PC-9 (cell line): ENCODE measurements around the gene CFL2. TPM values are rescaled to one million over a fixed set of nuclear protein-coding genes. Genes with fewer than 3 reads are reported as not detected.

Experiments
- BruUV-seq: library from RNA; stranded (reverse); fragments of 400-500 nt; replicated peaks from 2 replicates; lab custom pipeline; 2021; lab: Mats Ljungman, UMichigan
- CTCF ChIA-PET: fragments of 300-600 bp; sonication (Branson Sonifier 250); formaldehyde crosslinking; loops from one replicate; lab custom pipeline; 2022; ENCODE audit warnings: antibody characterized with exemption; lab: Charles Lee
- POLR2A ChIA-PET: fragments of 300-600 bp; sonication (Branson Sonifier 250); formaldehyde crosslinking; loops from one replicate; lab custom pipeline; 2022; ENCODE audit warnings: antibody characterized with exemption; ENCODE audit not compliant: unreplicated experiment; lab: Charles Lee
- DNase-seq, 2 experiments: peaks; one replicate each; pipeline versions ENCODE4 v3.0.0 to v3.0.0-alpha.2; 2015 to 2022; ENCODE audit warnings: mixed read lengths in 1 of 2
- H2AFZ ChIP-seq: fragments of 200-600 bp; sonication (generic); 2 replicates; pipeline ENCODE4 v1.8.1; 2017; ENCODE audit warnings: antibody characterized with exemption
- H3F3A ChIP-seq: fragments of 200-600 bp; sonication (generic); 2 replicates; pipeline ENCODE4 v1.8.1; 2017; ENCODE audit warnings: antibody characterized with exemption, mild to moderate bottlenecking, low read depth; ENCODE audit not compliant: insufficient read depth
- H3K27ac ChIP-seq: fragments of 200-600 bp; sonication (generic); 2 replicates; pipeline ENCODE4 v1.6.1; 2016; ENCODE audit warnings: mixed run types
- H3K27me3 ChIP-seq: fragments of 200-600 bp; sonication (generic); 2 replicates; pipeline ENCODE4 v1.6.1; 2016; ENCODE audit warnings: low read depth, mixed run types; ENCODE audit not compliant: insufficient read depth
- H3K36me3 ChIP-seq: fragments of 200-600 bp; sonication (generic); 2 replicates; pipeline ENCODE4 v1.6.1; 2016; ENCODE audit warnings: low read depth, mixed run types
- H3K4me1 ChIP-seq: fragments of 200-600 bp; sonication (generic); replicated peaks from 2 replicates; pipeline ENCODE4 v1.6.1; 2016; ENCODE audit warnings: mixed run types; ENCODE audit not compliant: insufficient read depth
- H3K4me2 ChIP-seq: fragments of 200-600 bp; sonication (generic); 2 replicates; pipeline ENCODE4 v1.6.1; 2017; ENCODE audit warnings: mixed run types
- H3K4me3 ChIP-seq: fragments of 200-600 bp; sonication (generic); 2 replicates; pipeline ENCODE4 v1.6.1; 2016; ENCODE audit warnings: mixed run types
- H3K79me2 ChIP-seq: fragments of 200-600 bp; sonication (generic); 2 replicates; pipeline ENCODE4 v1.6.1; 2017; ENCODE audit warnings: low read depth, mixed run types
- H3K9me2 ChIP-seq: fragments of 200-600 bp; sonication (generic); 2 replicates; pipeline ENCODE4 v1.8.1; 2017; ENCODE audit warnings: mild to moderate bottlenecking; ENCODE audit not compliant: insufficient read depth
- H3K9me3 ChIP-seq: fragments of 200-600 bp; sonication (generic); 2 replicates; pipeline ENCODE4 v1.8.1; 2016; ENCODE audit warnings: low read depth; ENCODE audit not compliant: insufficient read depth
- H4K20me1 ChIP-seq: fragments of 200-600 bp; sonication (generic); 2 replicates; pipeline ENCODE4 v1.8.1; 2017; ENCODE audit not compliant: insufficient read depth
- EZH2 ChIP-seq: fragments of 200-600 bp; sonication (generic); IDR thresholded peaks from 2 replicates; pipeline ENCODE4 v1.8.0; 2017; ENCODE audit warnings: antibody characterized with exemption, low read depth
- intact Hi-C: fragments of 100-400 bp; cut with micrococcal nuclease; formaldehyde crosslinking; loops from one replicate; pipeline ENCODE4 v1.10.0; 2022; ENCODE audit not compliant: unreplicated experiment
- total RNA-seq: library from RNA; stranded (reverse); gene quantifications from 2 replicates; pipeline ENCODE4 v1.2.3, GENCODE V29; 2021
- TF ChIP-seq, protein P1 (sequence below): fragments of 200-600 bp; sonication (generic); conservative IDR thresholded peaks from 2 replicates; pipeline ENCODE4 v1.6.1; 2017; ENCODE audit warnings: mixed run types, antibody characterized with exemption, mild to moderate bottlenecking, moderate library complexity

Gene CFL2
- total RNA-seq, 1 experiment from 2014 or later = 30.5 TPM

DNA sequence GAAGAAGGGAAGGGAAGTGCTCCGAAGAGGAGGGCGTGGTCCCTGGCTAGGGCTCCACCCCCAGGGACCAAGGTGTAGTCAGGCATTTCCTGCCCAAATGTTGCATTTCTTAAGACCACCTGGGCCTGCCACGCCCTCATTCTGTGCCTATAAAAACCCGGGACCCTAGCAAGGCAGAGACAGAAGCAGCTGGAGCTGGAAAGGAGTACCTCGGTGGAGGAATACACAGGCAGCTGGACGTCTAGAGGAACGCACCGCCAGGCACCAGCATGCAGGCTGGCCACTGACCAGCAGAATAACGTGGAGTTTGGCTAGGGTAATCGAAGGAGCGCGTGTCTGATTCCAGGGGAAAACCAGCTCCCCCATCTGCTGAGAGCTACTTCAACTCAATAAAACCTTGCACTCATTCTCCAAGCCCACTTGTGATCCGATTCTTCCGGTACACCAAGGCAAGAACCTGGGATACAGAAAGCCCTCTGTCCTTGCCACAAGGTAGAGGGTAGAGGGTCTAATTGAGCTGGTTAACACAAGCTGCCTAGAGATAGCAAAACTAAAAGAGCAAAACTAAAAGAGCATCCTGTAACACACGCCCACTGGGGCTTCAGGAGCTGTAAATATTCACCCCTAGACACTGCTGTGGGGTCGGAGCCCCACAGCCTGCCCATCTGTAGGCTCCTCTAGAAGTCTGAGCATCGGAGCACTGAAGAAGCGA lies 21.0 kb downstream of the CFL2 start:
- TSS peak; percentile 88 for BruUV-seq
- H3K27ac ChIP-seq = no peak overlapping the region
- H3K36me3 ChIP-seq = no peaks in the 10 kb centered on the region
- no peaks in the 10 kb centered on the region for H3K4me1 ChIP-seq
- H3K27me3 ChIP-seq = no peaks in the 10 kb centered on the region
- H3K9me3 ChIP-seq = no peaks in the 10 kb centered on the region
- no peaks in the 10 kb centered on the region for H3K9me2 ChIP-seq
- TF ChIP-seq, protein P1, sequence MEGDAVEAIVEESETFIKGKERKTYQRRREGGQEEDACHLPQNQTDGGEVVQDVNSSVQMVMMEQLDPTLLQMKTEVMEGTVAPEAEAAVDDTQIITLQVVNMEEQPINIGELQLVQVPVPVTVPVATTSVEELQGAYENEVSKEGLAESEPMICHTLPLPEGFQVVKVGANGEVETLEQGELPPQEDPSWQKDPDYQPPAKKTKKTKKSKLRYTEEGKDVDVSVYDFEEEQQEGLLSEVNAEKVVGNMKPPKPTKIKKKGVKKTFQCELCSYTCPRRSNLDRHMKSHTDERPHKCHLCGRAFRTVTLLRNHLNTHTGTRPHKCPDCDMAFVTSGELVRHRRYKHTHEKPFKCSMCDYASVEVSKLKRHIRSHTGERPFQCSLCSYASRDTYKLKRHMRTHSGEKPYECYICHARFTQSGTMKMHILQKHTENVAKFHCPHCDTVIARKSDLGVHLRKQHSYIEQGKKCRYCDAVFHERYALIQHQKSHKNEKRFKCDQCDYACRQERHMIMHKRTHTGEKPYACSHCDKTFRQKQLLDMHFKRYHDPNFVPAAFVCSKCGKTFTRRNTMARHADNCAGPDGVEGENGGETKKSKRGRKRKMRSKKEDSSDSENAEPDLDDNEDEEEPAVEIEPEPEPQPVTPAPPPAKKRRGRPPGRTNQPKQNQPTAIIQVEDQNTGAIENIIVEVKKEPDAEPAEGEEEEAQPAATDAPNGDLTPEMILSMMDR = no peak
- TF ChIP-seq EZH2 = no peak
- H3K4me2 ChIP-seq = peak overlapping the region; percentile 23; the same call in 1 of the 2 replicates
- no peak overlapping the region for H2AFZ ChIP-seq
- intact Hi-C loops = no loop called here
- no peak overlapping the region for H3K4me3 ChIP-seq
- ChIA-PET CTCF (interaction anchor here (0.8 to 1.0 kb wide), 2 partner anchors 21 to 30 kb away, joined by 3 to 4 read pairs; no protein-coding TSS in a partner anchor), POLR2A (interaction anchor here (0.6 kb wide), 1 partner anchor 14 kb away, joined by 3 read pairs; no protein-coding TSS in a partner anchor)
- no peaks in the 10 kb centered on the region; the same call in 1 of the 2 replicates for H3F3A ChIP-seq
- peak in 1 of 2 experiments; percentile 67 for DNase-seq
- no peaks in the 10 kb centered on the region for H4K20me1 ChIP-seq
- H3K79me2 ChIP-seq = no peaks in the 10 kb centered on the region

DNA sequence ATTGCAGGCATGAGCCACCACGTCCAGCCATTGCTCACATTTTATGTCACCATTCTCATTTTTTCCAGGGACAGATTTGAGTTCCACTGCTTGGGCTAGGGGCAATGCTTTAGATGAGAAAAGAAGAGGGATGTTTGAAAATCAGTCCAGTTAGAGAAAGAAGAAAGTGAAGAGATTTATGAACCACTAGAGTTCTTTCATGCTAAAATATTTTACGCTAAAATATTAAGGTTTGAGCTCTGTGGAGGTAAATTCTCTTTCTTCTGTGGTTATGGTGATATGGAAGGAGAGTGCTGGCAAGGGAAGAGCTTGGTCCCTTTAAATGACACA lies 21.5 kb downstream of the CFL2 start:
- intact Hi-C loops = no loop called here

DNA sequence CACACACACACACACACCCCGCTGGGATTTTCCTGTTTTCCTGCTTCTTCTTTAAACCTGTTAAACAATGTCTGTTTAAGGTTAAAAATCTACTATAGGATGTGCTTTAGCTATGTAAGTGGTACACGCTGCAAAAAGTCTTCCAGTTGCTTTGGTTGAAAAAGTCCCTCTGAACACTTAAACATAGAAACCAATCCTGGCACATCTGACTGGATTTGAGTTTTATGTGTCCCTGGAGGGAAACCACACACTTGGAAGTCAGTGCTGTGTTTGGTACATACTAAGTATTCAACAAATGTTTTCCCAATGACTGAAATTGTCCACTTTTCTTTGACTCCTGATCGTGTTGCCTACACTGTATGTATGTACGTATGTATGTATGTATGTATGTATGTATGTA lies 22.0 kb downstream of the CFL2 start:
- BruUV-seq = no TSS peak
- CTCF ChIA-PET = interaction anchor here (1.0 kb wide), 1 partner anchor 31 kb away, joined by 4 read pairs; no protein-coding TSS in a partner anchor
- Histone ChIP-seq H3K9me2 (no peaks in the 10 kb centered on the region), H3K27ac (no peak overlapping the region), H3K36me3 (no peaks in the 10 kb centered on the region), H3K4me1 (no peaks in the 10 kb centered on the region), H3K9me3 (no peaks in the 10 kb centered on the region), H3K79me2 (no peaks in the 10 kb centered on the region), H3F3A (no peaks in the 10 kb centered on the region; the same call in 1 of the 2 replicates), H2AFZ (no peak overlapping the region), H3K27me3 (no peaks in the 10 kb centered on the region), H3K4me2 (no peak overlapping the region), H3K4me3 (no peak overlapping the region), H4K20me1 (no peaks in the 10 kb centered on the region)
- intact Hi-C loops = no loop called here
- POLR2A ChIA-PET = no interaction called here
- no peak for DNase-seq
- TF ChIP-seq, protein P1 = no peak
- TF ChIP-seq EZH2 = no peak

More for the DNA sequence above, 21.5 kb downstream of the CFL2 start:
- no TSS peak for BruUV-seq
- Histone ChIP-seq H2AFZ (no peak overlapping the region), H3K36me3 (no peaks in the 10 kb centered on the region), H3K4me2 (peak overlapping the region; percentile 23; the same call in 1 of the 2 replicates), H3K27ac (no peak overlapping the region), H3F3A (no peaks in the 10 kb centered on the region; the same call in 1 of the 2 replicates), H3K9me2 (no peaks in the 10 kb centered on the region), H3K9me3 (no peaks in the 10 kb centered on the region), H3K27me3 (no peaks in the 10 kb centered on the region), H3K4me3 (no peak overlapping the region), H4K20me1 (no peaks in the 10 kb centered on the region), H3K79me2 (no peaks in the 10 kb centered on the region), H3K4me1 (no peaks in the 10 kb centered on the region)
- TF ChIP-seq EZH2 = no peak
- TF ChIP-seq, protein P1 = no peak
- POLR2A ChIA-PET = interaction anchor here (0.6 kb wide), 1 partner anchor 14 kb away, joined by 3 read pairs; no protein-coding TSS in a partner anchor
- CTCF ChIA-PET = interaction anchor here (1.0 kb wide), 1 partner anchor 30 kb away, joined by 4 read pairs; no protein-coding TSS in a partner anchor
- no peak for DNase-seq
